Myocyte (in vitro differentiated cells): ENCODE data around the gene PPP1R3G. TPM values are rescaled to one million over a fixed set of nuclear protein-coding genes. Genes with fewer than 3 reads are reported as not detected.
"Not testable (repeated sequence)": the region's sequence is repeated elsewhere in the genome, so short reads cannot be mapped to it uniquely, and the experiment has no call there.

ENCODE experiments used
- DNase-seq: peaks from one replicate; pipeline ENCODE4 v3.0.0-alpha.2; 2012; ENCODE audit warnings: low read depth
- polyA plus RNA-seq: library from polyadenylated mRNA; unstranded; fragments of >200 nt; gene quantifications from one replicate; pipeline ENCODE4 v1.2.1, GENCODE V29; 2012; ENCODE audit warnings: missing spikeins
- total RNA-seq: library from RNA; depleted of rRNA; stranded (reverse); fragments of >200 nt; gene quantifications from 2 replicates; pipeline ENCODE4 v1.2.3, GENCODE V29; 2014

The PPP1R3G gene
- total RNA-seq, result 0.31 and 1.0 TPM in 2 replicates
- 0.58 TPM for polyA plus RNA-seq

- peak; percentile 57 for DNase-seq
Observed at GRCh38 chr6:5084781-5085647, at the start of gene PPP1R3G. Gene PPP1R3G (plus strand): TSS chr6:5085341. CDS start chr6:5085486, 145 bp downstream.

GRCh38 chr6:5036269-5036668 is 48.9 kb upstream of the PPP1R3G start:
- DNase-seq, result peak; percentile 82

GRCh38 chr6:5041955-5042354 is 43.2 kb upstream of the PPP1R3G start:
- DNase-seq, result no peak

- no peak for DNase-seq
Observed at GRCh38 chr6:5042436-5042835, 42.7 kb upstream of the PPP1R3G start.

- no peak for DNase-seq
Observed at GRCh38 chr6:5044866-5045265, 40.3 kb upstream of the PPP1R3G start.

- DNase-seq, result no peak
Observed at GRCh38 chr6:5045416-5045815, 39.7 kb upstream of the PPP1R3G start.

- DNase-seq, result no peak
Observed at GRCh38 chr6:5046430-5046829, 38.7 kb upstream of the PPP1R3G start.

- DNase-seq, result peak; percentile 89
Observed at GRCh38 chr6:5050009-5050408, 35.1 kb upstream of the PPP1R3G start.

- DNase-seq, result no peak
Observed at GRCh38 chr6:5051394-5051793, 33.7 kb upstream of the PPP1R3G start.

GRCh38 chr6:5053038-5053437 is 32.1 kb upstream of the PPP1R3G start:
- DNase-seq, result no peak

- no peak for DNase-seq
Observed at GRCh38 chr6:5053864-5054244, 31.3 kb upstream of the PPP1R3G start.

GRCh38 chr6:5054245-5054873 is 30.8 kb upstream of the PPP1R3G start:
- DNase-seq, result no peak

- no peak for DNase-seq
Observed at GRCh38 chr6:5055118-5055517, 30.0 kb upstream of the PPP1R3G start.

- DNase-seq, result peak; percentile 72
Observed at GRCh38 chr6:5058254-5058653, 26.9 kb upstream of the PPP1R3G start.

GRCh38 chr6:5059036-5059896 is 25.9 kb upstream of the PPP1R3G start:
- DNase-seq, result no peak

GRCh38 chr6:5060439-5060838 is 24.7 kb upstream of the PPP1R3G start:
- DNase-seq, result not testable (repeated sequence)

GRCh38 chr6:5061152-5061551 is 24.0 kb upstream of the PPP1R3G start:
- no peak for DNase-seq

- no peak for DNase-seq
Observed at GRCh38 chr6:5063617-5064016, 21.5 kb upstream of the PPP1R3G start.

GRCh38 chr6:5066456-5067093 is 18.6 kb upstream of the PPP1R3G start:
- no peak for DNase-seq

GRCh38 chr6:5067305-5067704 is 17.8 kb upstream of the PPP1R3G start:
- DNase-seq, result no peak

- no peak for DNase-seq
Observed at GRCh38 chr6:5068153-5068751, 16.9 kb upstream of the PPP1R3G start.
